GM03348 (cell line): ENCODE data around the gene HRK.

Source experiments
- DNase-seq: peaks from one replicate; pipeline ENCODE4 v3.0.0; 2012; ENCODE audit warnings: low spot score

The HRK gene

GRCh38 chr12:116881325-116881876 lies at the start of gene HRK:
TSS of gene HRK (minus strand) at chr12:116881441. CDS start at chr12:116881307, 134 bp downstream.
- DNase-seq, result no peak

GRCh38 chr12:116929885-116930284 lies 48.6 kb upstream of the HRK start:
- DNase-seq, result no peak

GRCh38 chr12:116928504-116928903 lies 47.3 kb upstream of the HRK start:
- no peak for DNase-seq

GRCh38 chr12:116927244-116927940 lies 46.2 kb upstream of the HRK start:
- DNase-seq, result no peak

GRCh38 chr12:116926283-116927243 lies 45.3 kb upstream of the HRK start:
- no peak for DNase-seq

GRCh38 chr12:116924558-116925453 lies 43.6 kb upstream of the HRK start:
- DNase-seq, result peak; percentile 51

GRCh38 chr12:116922194-116922897 lies 41.1 kb upstream of the HRK start:
- no peak for DNase-seq

- no peak for DNase-seq
Observed at GRCh38 chr12:116920939-116921338, 39.7 kb upstream of the HRK start.

- DNase-seq, result no peak
Observed at GRCh38 chr12:116919706-116920485, 38.7 kb upstream of the HRK start.

GRCh38 chr12:116919247-116919661 lies 38.0 kb upstream of the HRK start:
- no peak for DNase-seq

GRCh38 chr12:116918464-116918863 lies 37.2 kb upstream of the HRK start:
- no peak for DNase-seq

- peak; percentile 52 for DNase-seq
Observed at GRCh38 chr12:116916714-116917114, 35.5 kb upstream of the HRK start.

GRCh38 chr12:116916122-116916521 lies 34.9 kb upstream of the HRK start:
- peak; percentile 24 for DNase-seq

GRCh38 chr12:116915326-116915725 lies 34.1 kb upstream of the HRK start:
- DNase-seq, result no peak

- DNase-seq, result peak; percentile 96
Observed at GRCh38 chr12:116910645-116911451, 29.6 kb upstream of the HRK start, which contains the start of gene FBXW8. TSS of gene FBXW8 (plus strand) at chr12:116910950. CDS start at chr12:116911038, 88 bp downstream.

- DNase-seq, result no peak
Observed at GRCh38 chr12:116910280-116910644, 29.0 kb upstream of the HRK start.

- DNase-seq, result no peak
Observed at GRCh38 chr12:116906285-116906684, 25.0 kb upstream of the HRK start.

GRCh38 chr12:116903818-116904217 lies 22.6 kb upstream of the HRK start:
- DNase-seq, result no peak

GRCh38 chr12:116901612-116902011 lies 20.4 kb upstream of the HRK start:
- no peak for DNase-seq
